Measurements from ENCODE around the gene HMBS.

GRCh38 chr11:119055901-119056300 lies 28.8 kb upstream of the HMBS start:
- TF ChIP-seq CTCF (IDR thresholded peaks at IDR 0.05; ENCODE audit: insufficient read depth, low read length, poor library complexity, severe bottlenecking) (no peak), EZH2phosphoT487 (conservative IDR thresholded peaks at IDR 0.05; ENCODE audit: low read length) (no peak)
